Keratinocyte (primary cell): ENCODE data around the gene YPEL1. TPM values are rescaled to one million over a fixed set of nuclear protein-coding genes. Genes with fewer than 3 reads are reported as not detected.

ENCODE experiments used
- DNase-seq: peaks from one replicate; pipeline ENCODE4 v3.0.0-alpha.2; 2011; ENCODE audit warnings: low read depth, missing footprints, low spot score
- FAIRE-seq: peaks from 2 replicates; lab custom pipeline; 2011; peaks lifted over from hg19 to GRCh38; lab: Jason Lieb, UNC
- H2AFZ ChIP-seq: 2 replicates; pipeline ENCODE4 v1.6.0; 2012; ENCODE audit warnings: low read length, control low read depth, inconsistent platforms; ENCODE audit not compliant: control insufficient read depth
- H3K27ac ChIP-seq: 2 replicates; pipeline ENCODE4 v1.5.1; 2011; ENCODE audit warnings: low read length; ENCODE audit not compliant: control insufficient read depth, insufficient read depth
- H3K27me3 ChIP-seq: 3 replicates; pipeline ENCODE4 v1.6.0; 2011; ENCODE audit warnings: low read length; ENCODE audit not compliant: control insufficient read depth, insufficient read depth; ENCODE audit errors: extremely low read depth
- H3K36me3 ChIP-seq, 2 experiments: 2 replicates in 1 of 2; 3 replicates in 1 of 2; pipeline ENCODE4 v1.5.1; 2011; ENCODE audit warnings: low read length in 2 of 2, mild to moderate bottlenecking in 1 of 2; ENCODE audit not compliant: control insufficient read depth in 2 of 2, insufficient read depth in 2 of 2; ENCODE audit errors: extremely low read depth in 1 of 2
- H3K4me1 ChIP-seq: 3 replicates; pipeline ENCODE4 v1.5.1; 2011; ENCODE audit warnings: low read length; ENCODE audit not compliant: control insufficient read depth, insufficient read depth; ENCODE audit errors: extremely low read depth
- H3K4me2 ChIP-seq: 3 replicates; pipeline ENCODE4 v1.6.0; 2011; ENCODE audit warnings: low read depth, low read length; ENCODE audit not compliant: control insufficient read depth, insufficient read depth; ENCODE audit errors: extremely low read depth
- H3K4me3 ChIP-seq, 3 experiments: fragments of 200-600 bp in 1 of 3; sonication (generic) in 1 of 3; 2 replicates in 2 of 3; 3 replicates in 1 of 3; pipeline ENCODE4 v1.5.1; 2011 to 2016; ENCODE audit warnings: low read length in 3 of 3, mild to moderate bottlenecking in 3 of 3, control low read depth in 2 of 3, inconsistent platforms in 1 of 3, low read depth in 1 of 3, mixed read lengths in 1 of 3, mixed run types in 1 of 3, moderate library complexity in 1 of 3; ENCODE audit not compliant: control insufficient read depth in 2 of 3, insufficient read depth in 2 of 3; ENCODE audit errors: extremely low read depth in 1 of 3
- H3K79me2 ChIP-seq: 2 replicates; pipeline ENCODE4 v1.6.0; 2012; ENCODE audit warnings: low read length; ENCODE audit not compliant: control insufficient read depth, insufficient read depth
- H3K9ac ChIP-seq: 3 replicates; pipeline ENCODE4 v1.6.0; 2011; ENCODE audit warnings: low read length; ENCODE audit not compliant: control insufficient read depth, insufficient read depth; ENCODE audit errors: extremely low read depth
- H3K9me1 ChIP-seq: 3 replicates; pipeline ENCODE4 v1.6.0; 2011; ENCODE audit warnings: low read length; ENCODE audit not compliant: control insufficient read depth, insufficient read depth; ENCODE audit errors: extremely low read depth
- H3K9me3 ChIP-seq: 2 replicates; pipeline ENCODE4 v1.5.1; 2012; ENCODE audit warnings: low read depth, low read length; ENCODE audit not compliant: control insufficient read depth
- H4K20me1 ChIP-seq: 3 replicates; pipeline ENCODE4 v1.6.0; 2011; ENCODE audit warnings: low read length; ENCODE audit not compliant: control insufficient read depth, insufficient read depth; ENCODE audit errors: extremely low read depth
- CTCF ChIP-seq, 3 experiments: IDR thresholded peaks in 1 of 3; conservative IDR thresholded peaks in 1 of 3; optimal IDR thresholded peaks in 1 of 3; 2 replicates in 2 of 3; 3 replicates in 1 of 3; pipeline versions ENCODE3 to v1.5.1; 2011; ENCODE audit warnings: low read length in 3 of 3, mild to moderate bottlenecking in 3 of 3, moderate library complexity in 2 of 3, control low read depth in 1 of 3, inconsistent platforms in 1 of 3; ENCODE audit not compliant: insufficient read depth in 2 of 3; ENCODE audit errors: extremely low read depth in 1 of 3
- EZH2 ChIP-seq: IDR thresholded peaks from one replicate; pipeline ENCODE4 v1.6.1; 2012; ENCODE audit warnings: inconsistent platforms, mild to moderate bottlenecking, low read length, moderate library complexity
- dilution Hi-C: fragments of 300-500 bp; cut with MboI; formaldehyde crosslinking; loops from one replicate; pipeline ENCODE4 v1.7.0; 2020; ENCODE audit warnings: low sequenced_read_pairs; ENCODE audit not compliant: extremely low pct_ligation_motif_present
- polyA plus RNA-seq, 5 experiments: library from polyadenylated mRNA; depleted of rRNA in 3 of 5; stranded (reverse) in 3 of 5; stranded (forward) in 1 of 5; unstranded in 1 of 5; fragments of >200 nt; gene quantifications; 1 replicate in 1 of 5; 2 replicates in 3 of 5; 3 replicates in 1 of 5; pipeline versions ENCODE4 v1.2.1 to v1.2.3, GENCODE V29; 2011 to 2012; ENCODE audit warnings: missing spikeins in 2 of 5, low read depth in 1 of 5, low replicate concordance in 1 of 5

YPEL1 gene
- polyA plus RNA-seq, 1 donor (not counting 4 experiments of a cell fraction or from before 2014, with no cell fraction given) = 0.03 TPM

- H3K9me1 ChIP-seq = no peaks in the 10 kb centered on the region
- no peak overlapping the region for H3K4me3 ChIP-seq
- no peak overlapping the region for H3K27ac ChIP-seq
- H3K9me3 ChIP-seq = no peaks in the 10 kb centered on the region
- H4K20me1 ChIP-seq = no peaks in the 10 kb centered on the region
- no peaks in the 10 kb centered on the region for H3K79me2 ChIP-seq
- H3K9ac ChIP-seq = no peak overlapping the region
- dilution Hi-C loops = no loop called here
- H3K4me1 ChIP-seq = no peaks in the 10 kb centered on the region
- H3K27me3 ChIP-seq = no peaks in the 10 kb centered on the region
- TF ChIP-seq EZH2 (no peak), CTCF (optimal IDR thresholded peaks at IDR 0.05 in 1 of 3, IDR thresholded peaks at IDR 0.05 in 1 of 3, conservative IDR thresholded peaks at IDR 0.05 in 1 of 3; ENCODE audit: extremely low read depth in 1 of 3, insufficient read depth in 2 of 3, low read length in 3 of 3) (no peak)
- no peak for DNase-seq
- peaks cover 0 to 2% of the 10 kb centered on the region in 2 experiments for H3K36me3 ChIP-seq
- no peak overlapping the region for H3K4me2 ChIP-seq
- no peak overlapping the region for H2AFZ ChIP-seq
- FAIRE-seq = no peak
Observed at GRCh38 chr22:21701384-21701971, 34.1 kb downstream of the YPEL1 start.

GRCh38 chr22:21700822-21701221, 34.8 kb downstream of the YPEL1 start:
- Histone ChIP-seq H3K9ac (no peak overlapping the region), H3K79me2 (no peaks in the 10 kb centered on the region), H3K9me1 (no peaks in the 10 kb centered on the region), H2AFZ (no peak overlapping the region), H3K4me2 (no peak overlapping the region), H4K20me1 (no peaks in the 10 kb centered on the region), H3K4me1 (no peaks in the 10 kb centered on the region), H3K4me3 (no peak overlapping the region), H3K36me3 (peaks cover 0 to 6% of the 10 kb centered on the region in 2 experiments), H3K27ac (no peak overlapping the region), H3K27me3 (no peaks in the 10 kb centered on the region), H3K9me3 (no peaks in the 10 kb centered on the region)
- dilution Hi-C loops = no loop called here
- FAIRE-seq = no peak
- TF ChIP-seq CTCF (optimal IDR thresholded peaks at IDR 0.05 in 1 of 3, IDR thresholded peaks at IDR 0.05 in 1 of 3, conservative IDR thresholded peaks at IDR 0.05 in 1 of 3; ENCODE audit: extremely low read depth in 1 of 3, insufficient read depth in 2 of 3, low read length in 3 of 3) = no peak
- TF ChIP-seq EZH2 = no peak
- no peak for DNase-seq
